ENCODE results near the gene LRBA. TPM values are rescaled to one million over a fixed set of nuclear protein-coding genes. Genes with fewer than 3 reads are reported as not detected.
A peak's percentile ranks its signal among the peaks of the same experiment; 100 is the strongest.

LRBA gene
- total RNA-seq, 1 experiment from 2014 or later: 14.4 TPM

DNA sequence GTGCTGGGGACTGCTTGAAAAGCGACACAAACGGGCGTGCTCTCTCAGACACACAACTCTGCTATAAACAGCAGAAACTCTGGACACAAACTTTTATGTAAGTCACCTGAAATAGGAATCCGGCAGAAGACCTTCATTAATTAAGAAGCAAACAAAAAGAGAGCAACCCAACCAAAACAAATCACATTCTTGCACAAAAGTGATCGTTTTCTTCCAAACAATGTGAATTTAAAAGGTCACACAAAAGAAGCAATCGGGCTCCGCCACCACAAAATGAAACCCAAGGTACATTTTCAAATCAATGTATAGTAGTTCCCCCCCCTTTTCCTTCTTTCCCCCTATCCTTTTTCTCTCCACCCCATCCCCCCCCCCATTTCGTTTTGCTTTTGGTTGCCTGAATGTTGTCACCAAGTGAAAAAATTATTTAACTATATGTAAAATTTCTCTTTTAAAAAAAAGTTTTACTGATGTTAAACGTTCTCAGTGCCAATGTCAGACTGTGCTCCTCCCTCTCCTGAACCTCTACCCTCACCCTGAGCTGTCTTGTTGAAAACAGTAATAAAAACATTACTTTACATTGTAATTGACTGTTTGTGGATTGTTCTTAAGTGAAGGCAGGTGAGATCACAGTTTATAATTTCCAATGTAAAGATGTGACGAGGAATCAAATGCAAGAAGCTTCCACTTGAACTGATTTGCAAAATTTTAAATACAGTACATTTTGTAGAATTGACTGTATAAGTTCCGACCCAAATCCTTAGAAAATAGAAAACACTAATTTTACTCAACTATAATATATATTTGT, 430.8 kb downstream of the LRBA start:
- Histone ChIP-seq H3K4me3 (peak overlapping the region; percentile 43), H3K27ac (no peak overlapping the region), H3K36me3 (no peaks in the 10 kb centered on the region), H3K4me1 (replicated peaks) (peaks cover 13% of the 10 kb centered on the region), H3K9me3 (replicated peaks) (no peaks in the 10 kb centered on the region), H3K27me3 (replicated peaks) (peaks cover 30% of the 10 kb centered on the region)
- no peak for DNase-seq (ENCODE audit: low read depth in 1 of 2, low spot score in 2 of 2)

DNA sequence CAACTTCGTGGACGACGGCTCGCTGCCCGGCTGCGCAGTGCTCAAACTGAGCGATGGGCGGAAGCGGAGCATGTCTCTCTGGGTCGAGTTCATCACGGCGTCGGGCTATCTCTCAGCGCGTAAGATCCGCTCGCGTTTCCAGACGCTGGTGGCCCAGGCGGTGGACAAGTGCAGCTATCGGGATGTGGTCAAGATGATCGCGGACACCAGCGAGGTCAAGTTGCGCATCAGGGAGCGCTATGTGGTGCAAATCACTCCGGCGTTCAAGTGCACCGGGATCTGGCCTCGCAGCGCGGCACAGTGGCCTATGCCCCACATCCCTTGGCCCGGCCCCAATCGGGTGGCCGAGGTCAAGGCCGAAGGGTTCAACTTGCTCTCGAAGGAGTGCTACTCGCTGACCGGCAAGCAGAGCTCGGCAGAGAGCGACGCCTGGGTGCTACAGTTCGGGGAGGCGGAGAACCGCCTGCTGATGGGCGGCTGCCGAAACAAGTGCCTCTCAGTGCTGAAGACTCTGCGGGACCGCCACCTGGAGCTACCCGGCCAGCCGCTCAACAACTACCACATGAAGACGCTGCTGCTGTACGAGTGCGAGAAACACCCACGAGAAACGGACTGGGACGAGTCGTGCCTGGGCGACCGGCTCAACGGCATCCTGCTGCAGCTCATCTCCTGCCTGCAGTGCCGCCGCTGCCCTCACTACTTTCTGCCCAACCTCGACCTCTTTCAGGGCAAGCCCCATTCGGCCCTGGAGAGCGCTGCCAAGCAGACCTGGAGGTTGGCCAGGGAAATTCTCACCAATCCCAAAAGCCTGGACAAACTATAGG, 431.6 kb downstream of the LRBA start:
- peak; percentile 44 to 52 for DNase-seq (ENCODE audit: low read depth in 1 of 2, low spot score in 2 of 2)
- H3K4me3 ChIP-seq: peak overlapping the region; percentile 43
- H3K9me3 ChIP-seq (replicated peaks): no peaks in the 10 kb centered on the region
- H3K36me3 ChIP-seq: no peaks in the 10 kb centered on the region
- no peak overlapping the region for H3K27ac ChIP-seq
- peaks cover 13% of the 10 kb centered on the region for H3K4me1 ChIP-seq (replicated peaks)
- peaks cover 32% of the 10 kb centered on the region for H3K27me3 ChIP-seq (replicated peaks)

DNA sequence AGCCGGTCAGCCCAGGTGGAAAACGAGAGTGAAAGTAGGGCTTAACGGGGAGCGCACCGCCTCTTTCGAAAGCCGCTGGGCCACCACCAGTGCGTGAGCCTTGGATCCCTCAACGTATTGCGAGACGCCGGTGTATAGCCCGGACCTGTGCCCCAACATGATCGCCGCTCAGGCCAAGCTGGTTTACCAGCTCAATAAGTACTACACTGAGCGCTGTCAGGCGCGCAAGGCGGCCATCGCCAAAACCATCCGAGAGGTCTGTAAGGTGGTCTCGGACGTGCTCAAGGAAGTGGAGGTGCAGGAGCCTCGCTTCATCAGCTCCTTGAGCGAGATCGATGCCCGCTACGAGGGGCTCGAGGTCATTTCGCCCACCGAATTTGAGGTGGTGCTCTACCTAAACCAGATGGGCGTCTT, 432.2 kb downstream of the LRBA start:
- H3K36me3 ChIP-seq: no peaks in the 10 kb centered on the region
- H3K9me3 ChIP-seq (replicated peaks): no peaks in the 10 kb centered on the region
- H3K27me3 ChIP-seq (replicated peaks): peaks cover 33% of the 10 kb centered on the region
- peaks cover 13% of the 10 kb centered on the region for H3K4me1 ChIP-seq (replicated peaks)
- peak; percentile 40 to 43 for DNase-seq (ENCODE audit: low read depth in 1 of 2, low spot score in 2 of 2)
- H3K27ac ChIP-seq: no peak overlapping the region
- peak overlapping the region; percentile 43 for H3K4me3 ChIP-seq

- Histone ChIP-seq H3K27me3 (replicated peaks) (peaks cover 38% of the 10 kb centered on the region), H3K4me3 (peak within 1 kb of the TSS; percentile 43), H3K36me3 (no peaks in the 10 kb centered on the region), H3K9me3 (replicated peaks) (no peaks in the 10 kb centered on the region), H3K27ac (no peak within 1 kb of the TSS), H3K4me1 (replicated peaks) (peaks cover 13% of the 10 kb centered on the region)
- peak in 1 of 2 experiments; percentile 41 for DNase-seq (ENCODE audit: low read depth in 1 of 2, low spot score in 2 of 2)
These were observed 432.8 kb downstream of the LRBA start, which contains the start of gene MAB21L2 for GRCh38 chr4:150582146-150582872. Gene MAB21L2 (plus strand): TSS chr4:150582151. CDS start chr4:150583030, 879 bp downstream.

DNA sequence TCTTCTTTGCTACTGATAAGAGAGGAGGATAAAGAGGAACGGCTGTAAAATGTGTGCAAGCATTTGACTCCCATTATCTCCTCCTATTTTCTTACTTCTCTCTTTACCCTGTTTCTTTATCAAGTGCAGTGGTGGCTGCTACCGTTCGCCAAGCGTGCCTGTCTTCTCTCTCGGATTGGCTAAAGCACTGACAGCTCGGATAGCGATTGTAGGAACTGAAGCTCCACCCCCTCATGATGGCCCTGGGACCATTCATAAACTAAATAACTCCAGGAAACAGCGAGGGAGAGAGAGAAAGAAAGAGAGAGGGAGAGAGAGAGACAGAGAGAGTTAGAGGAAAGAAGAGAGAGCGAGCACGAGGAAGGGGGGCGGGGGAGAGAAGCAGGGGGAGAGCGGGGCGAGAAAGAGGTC, 433.4 kb downstream of the LRBA start:
- H3K27ac ChIP-seq: no peak overlapping the region

GRCh38 chr4:150581056-150581605, 434.0 kb downstream of the LRBA start:
- H3K27me3 ChIP-seq (replicated peaks): peaks cover 38% of the 10 kb centered on the region
- H3K4me3 ChIP-seq: no peak overlapping the region
- no peak overlapping the region for H3K27ac ChIP-seq
- H3K36me3 ChIP-seq: no peaks in the 10 kb centered on the region
- DNase-seq (ENCODE audit: low read depth in 1 of 2, low spot score in 2 of 2): no peak
- H3K4me1 ChIP-seq (replicated peaks): peaks cover 13% of the 10 kb centered on the region
- no peaks in the 10 kb centered on the region for H3K9me3 ChIP-seq (replicated peaks)

More for the DNA sequence above, 433.4 kb downstream of the LRBA start:
- Histone ChIP-seq H3K4me3 (peak overlapping the region; percentile 43), H3K27me3 (replicated peaks) (peaks cover 38% of the 10 kb centered on the region), H3K36me3 (no peaks in the 10 kb centered on the region), H3K4me1 (replicated peaks) (peaks cover 13% of the 10 kb centered on the region), H3K9me3 (replicated peaks) (no peaks in the 10 kb centered on the region)
- DNase-seq (ENCODE audit: low read depth in 1 of 2, low spot score in 2 of 2): peak in 1 of 2 experiments; percentile 23

DNA sequence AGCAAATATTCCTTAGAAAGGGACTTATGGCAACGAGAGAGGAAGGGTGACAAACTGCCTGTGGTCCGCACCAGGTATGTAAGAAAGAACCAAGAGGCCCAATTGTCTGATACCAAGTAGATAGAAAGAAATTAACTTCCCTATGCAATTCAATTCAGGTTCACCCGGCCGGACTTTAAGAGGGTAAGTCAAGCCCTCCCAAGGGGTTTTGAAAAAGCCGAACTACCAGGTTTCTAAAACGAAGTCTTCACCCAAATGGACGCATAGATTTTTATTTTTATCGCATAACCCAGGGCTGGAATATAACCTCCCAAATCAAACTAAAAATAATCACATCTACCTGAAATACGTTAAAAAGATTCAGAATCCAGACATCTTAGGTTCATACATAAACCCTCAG, 434.8 kb downstream of the LRBA start:
- Histone ChIP-seq H3K4me1 (replicated peaks) (peaks cover 13% of the 10 kb centered on the region), H3K36me3 (no peaks in the 10 kb centered on the region), H3K4me3 (no peak overlapping the region), H3K9me3 (replicated peaks) (no peaks in the 10 kb centered on the region), H3K27ac (no peak overlapping the region), H3K27me3 (replicated peaks) (peaks cover 34% of the 10 kb centered on the region)
- DNase-seq (ENCODE audit: low read depth in 1 of 2, low spot score in 2 of 2): no peak

DNA sequence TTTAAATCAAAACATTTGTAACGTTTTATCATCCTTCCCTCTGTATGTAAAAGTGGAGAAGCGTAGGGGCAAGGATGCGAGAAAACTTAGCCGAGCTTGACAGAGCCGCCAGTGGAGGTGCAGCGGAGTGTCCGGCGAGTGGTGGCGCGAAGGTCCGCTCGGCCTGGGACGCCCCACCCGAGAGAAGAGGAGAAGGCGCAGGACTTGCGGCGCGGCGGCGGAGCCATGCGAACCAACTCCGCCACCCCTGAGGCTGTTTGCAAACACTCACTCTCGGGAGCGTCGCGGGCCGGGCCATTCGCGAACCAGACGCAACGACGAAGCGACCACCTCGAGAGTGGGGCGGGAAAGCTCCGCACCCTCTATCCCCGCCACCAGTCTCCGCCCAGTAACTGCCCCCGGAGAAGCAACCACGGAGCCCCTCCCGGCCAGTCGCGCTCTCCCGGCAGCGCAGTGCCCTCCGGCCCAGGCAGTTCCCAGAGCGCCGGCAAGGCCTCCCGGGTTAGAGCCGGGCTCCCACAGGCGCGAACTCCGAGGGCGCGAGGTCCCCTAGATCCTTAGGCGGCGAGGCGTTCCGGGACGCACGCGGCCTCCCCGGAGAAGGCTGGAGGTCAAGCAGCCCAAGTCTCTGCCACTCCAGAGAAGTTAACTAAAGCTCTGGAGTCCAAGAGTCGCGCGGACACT, 435.4 kb downstream of the LRBA start:
- DNase-seq (ENCODE audit: low read depth in 1 of 2, low spot score in 2 of 2): no peak
- H3K4me3 ChIP-seq: peak overlapping the region; percentile 28
- peaks cover 29% of the 10 kb centered on the region for H3K27me3 ChIP-seq (replicated peaks)
- no peak overlapping the region for H3K27ac ChIP-seq
- no peaks in the 10 kb centered on the region for H3K9me3 ChIP-seq (replicated peaks)
- no peaks in the 10 kb centered on the region for H3K36me3 ChIP-seq
- H3K4me1 ChIP-seq (replicated peaks): peaks cover 13% of the 10 kb centered on the region

- H3K27me3 ChIP-seq (replicated peaks): peaks cover 26% of the 10 kb centered on the region
- no peak for DNase-seq (ENCODE audit: low read depth in 1 of 2, low spot score in 2 of 2)
- H3K36me3 ChIP-seq: no peaks in the 10 kb centered on the region
- H3K9me3 ChIP-seq (replicated peaks): no peaks in the 10 kb centered on the region
- peak overlapping the region; percentile 28; the same call in 1 of the 2 replicates for H3K4me3 ChIP-seq
- no peak overlapping the region for H3K27ac ChIP-seq
- H3K4me1 ChIP-seq (replicated peaks): peaks cover 11% of the 10 kb centered on the region
These were observed 436.2 kb downstream of the LRBA start for GRCh38 chr4:150578745-150579501.

GRCh38 chr4:150577796-150578195, 437.3 kb downstream of the LRBA start:
- Histone ChIP-seq H3K36me3 (no peaks in the 10 kb centered on the region), H3K4me1 (replicated peaks) (no peaks in the 10 kb centered on the region; the same call in none of the 2 replicates)

GRCh38 chr4:150574678-150575077, 440.4 kb downstream of the LRBA start:
- no peak for DNase-seq (ENCODE audit: low read depth in 1 of 2, low spot score in 2 of 2)
- H3K9me3 ChIP-seq (replicated peaks): no peaks in the 10 kb centered on the region
- no peak overlapping the region for H3K4me3 ChIP-seq
- H3K36me3 ChIP-seq: no peaks in the 10 kb centered on the region
- peaks cover 9% of the 10 kb centered on the region; the same call in 1 of the 2 replicates for H3K27me3 ChIP-seq (replicated peaks)
- H3K4me1 ChIP-seq (replicated peaks): no peaks in the 10 kb centered on the region; the same call in 1 of the 2 replicates
- no peak overlapping the region for H3K27ac ChIP-seq

More at GRCh38 chr4:150577796-150578195, 437.3 kb downstream of the LRBA start:
- Histone ChIP-seq H3K27ac (no peak overlapping the region), H3K27me3 (replicated peaks) (peaks cover 23% of the 10 kb centered on the region), H3K4me3 (no peak overlapping the region), H3K9me3 (replicated peaks) (no peaks in the 10 kb centered on the region)
- DNase-seq (ENCODE audit: low read depth in 1 of 2, low spot score in 2 of 2): no peak

DNA sequence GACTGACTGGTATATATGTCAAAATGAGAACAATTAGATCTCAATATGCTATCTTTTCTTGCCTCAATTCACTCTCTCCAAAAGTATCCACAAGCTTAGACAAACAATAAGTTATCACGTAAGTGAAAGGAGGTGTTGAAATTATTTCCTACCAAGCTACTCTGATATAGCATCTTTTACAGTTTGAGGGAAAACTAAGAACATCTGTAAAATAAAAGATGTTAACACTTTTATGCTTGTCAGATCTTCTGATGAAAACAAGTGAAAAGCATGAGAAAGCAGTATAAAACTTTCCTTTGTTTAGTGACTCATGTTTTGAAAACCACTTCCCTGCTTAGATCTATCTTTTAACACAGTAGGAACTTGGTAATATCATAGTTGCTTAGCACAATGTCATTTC, 441.6 kb downstream of the LRBA start:
- H3K36me3 ChIP-seq: no peaks in the 10 kb centered on the region
- no peaks in the 10 kb centered on the region for H3K9me3 ChIP-seq (replicated peaks)
- H3K4me3 ChIP-seq: no peak overlapping the region
- H3K4me1 ChIP-seq (replicated peaks): no peaks in the 10 kb centered on the region
- H3K27ac ChIP-seq: no peak overlapping the region
- DNase-seq (ENCODE audit: low read depth in 1 of 2, low spot score in 2 of 2): no peak
- 0 out of 2 replicates have a peak, but pooled peaks cover 6% of the 10 kb centered on the region for H3K27me3 ChIP-seq (replicated peaks)
